Mesenteric fat pad (tissue), 1 donor: ENCODE results near the gene RANBP1. TPM values are rescaled to one million over a fixed set of nuclear protein-coding genes. Genes with fewer than 3 reads are reported as not detected.
"Not testable (repeated sequence)": the region's sequence is repeated elsewhere in the genome, so short reads cannot be mapped to it uniquely, and the experiment has no call there.

Source experiments
- DNase-seq: peaks from one replicate; pipeline ENCODE4 v3.0.0-alpha.2; 2020; ENCODE audit warnings: low spot score
- long read RNA-seq: library from polyadenylated mRNA; unstranded; transcript quantifications from one replicate; pipeline ENCODE4 v2.0.0, GENCODE V29; 2020
- total RNA-seq: library from RNA; stranded (reverse); fragmentation: NEBNext Ultra II Directional; extraction: Animal tissue kit (Norgen Biotek cat#: 25700); gene quantifications from one replicate; pipeline ENCODE4 v1.2.1, GENCODE V29; 2021
- donor health status: DM: yes; HTN: yes; CAD: no.

RANBP1 gene
- total RNA-seq: 75.9 TPM
- long read RNA-seq, transcript RANBP1-201 (6 exons, 837 nt): major isoform, 49 of 92 reads
- long read RNA-seq, transcript RANBP1-202 (6 exons, 1,132 nt): minor isoform, 27 of 92 reads
- long read RNA-seq, partial matches to known transcripts: 14 of 92 reads
- long read RNA-seq, other reads (novel, unspliced or antisense): 1 of 92 reads

- no peak for DNase-seq
These were observed at the start of gene RANBP1 for GRCh38 chr22:20115691-20116375. TSS of gene RANBP1 (plus strand) at chr22:20116104. CDS start at chr22:20116185, 81 bp downstream.

GRCh38 chr22:20066617-20067383, 49.1 kb upstream of the RANBP1 start:
- no peak for DNase-seq

- not testable (repeated sequence) for DNase-seq
These were observed 48.6 kb upstream of the RANBP1 start for GRCh38 chr22:20067384-20067682.

- no peak for DNase-seq
These were observed 47.3 kb upstream of the RANBP1 start for GRCh38 chr22:20068640-20069039.

GRCh38 chr22:20069331-20070042, 46.4 kb upstream of the RANBP1 start:
- DNase-seq: no peak

- no peak for DNase-seq
These were observed 44.4 kb upstream of the RANBP1 start for GRCh38 chr22:20071524-20071972.

GRCh38 chr22:20076627-20077172, 39.2 kb upstream of the RANBP1 start:
- DNase-seq: no peak

GRCh38 chr22:20079745-20080444, 36.0 kb upstream of the RANBP1 start, which contains the start of gene DGCR8:
TSS of gene DGCR8 (plus strand) at chr22:20080241. CDS start at chr22:20085964, 5,723 bp downstream.
- DNase-seq: peak; percentile 97

GRCh38 chr22:20080445-20080775, 35.5 kb upstream of the RANBP1 start:
- DNase-seq: no peak

GRCh38 chr22:20080776-20081654, 34.9 kb upstream of the RANBP1 start:
- no peak for DNase-seq

- no peak for DNase-seq
These were observed 32.6 kb upstream of the RANBP1 start for GRCh38 chr22:20083157-20083890.

GRCh38 chr22:20083891-20084546, 31.9 kb upstream of the RANBP1 start:
- DNase-seq: no peak

- DNase-seq: no peak
These were observed 31.1 kb upstream of the RANBP1 start for GRCh38 chr22:20084547-20085413.

GRCh38 chr22:20085651-20086050, 30.3 kb upstream of the RANBP1 start:
- no peak for DNase-seq

- DNase-seq: no peak
These were observed 29.8 kb upstream of the RANBP1 start for GRCh38 chr22:20086101-20086599.

GRCh38 chr22:20086763-20087162, 29.1 kb upstream of the RANBP1 start:
- DNase-seq: no peak
